ENCODE measurements around the gene UXT. TPM values are rescaled to one million over a fixed set of nuclear protein-coding genes. Genes with fewer than 3 reads are reported as not detected.
"Not testable (repeated sequence)": the region's sequence is repeated elsewhere in the genome, so short reads cannot be mapped to it uniquely, and the experiment has no call there.

UXT gene
- total RNA-seq (2014; rRNA removed): 109 and 156 TPM in 2 replicates
- 216 TPM for polyA plus RNA-seq (2012)

GRCh38 chrX:47658684-47659420, at the start of gene UXT:
TSS of gene UXT (minus strand) at chrX:47659180. CDS start at chrX:47658927, 253 bp downstream.
- DNase-seq (ENCODE audit: low read depth): peak; percentile 93

- peak; percentile 59 for DNase-seq (ENCODE audit: low read depth)
Observed at GRCh38 chrX:47707031-47707780, 48.2 kb upstream of the UXT start.

GRCh38 chrX:47706575-47706974, 47.6 kb upstream of the UXT start:
- peak; percentile 70 for DNase-seq (ENCODE audit: low read depth)

GRCh38 chrX:47704736-47705135, 45.8 kb upstream of the UXT start:
- no peak for DNase-seq (ENCODE audit: low read depth)

- peak; percentile 13 for DNase-seq (ENCODE audit: low read depth)
Observed at GRCh38 chrX:47697181-47697580, 38.2 kb upstream of the UXT start.

GRCh38 chrX:47690175-47690574, 31.2 kb upstream of the UXT start:
- peak; percentile 64 for DNase-seq (ENCODE audit: low read depth)

- DNase-seq (ENCODE audit: low read depth): no peak
Observed at GRCh38 chrX:47687263-47687662, 28.3 kb upstream of the UXT start.

GRCh38 chrX:47683829-47684205, 24.8 kb upstream of the UXT start:
- peak; percentile 62 for DNase-seq (ENCODE audit: low read depth)

- DNase-seq (ENCODE audit: low read depth): no peak
Observed at GRCh38 chrX:47683184-47683828, 24.3 kb upstream of the UXT start.

GRCh38 chrX:47675959-47676859, 17.2 kb upstream of the UXT start:
- not testable (repeated sequence) for DNase-seq (ENCODE audit: low read depth)

GRCh38 chrX:47674776-47675175, 15.8 kb upstream of the UXT start:
- no peak for DNase-seq (ENCODE audit: low read depth)

GRCh38 chrX:47665797-47666196, 6.8 kb upstream of the UXT start:
- DNase-seq (ENCODE audit: low read depth): not testable (repeated sequence)

GRCh38 chrX:47664737-47665136, 5.8 kb upstream of the UXT start:
- DNase-seq (ENCODE audit: low read depth): no peak

- DNase-seq (ENCODE audit: low read depth): peak; percentile 95
Observed at GRCh38 chrX:47662144-47662657, 3.2 kb upstream of the UXT start.

- no peak for DNase-seq (ENCODE audit: low read depth)
Observed at GRCh38 chrX:47661539-47661938, 2.6 kb upstream of the UXT start.

GRCh38 chrX:47659421-47659726, 394 bp upstream of the UXT start:
- no peak for DNase-seq (ENCODE audit: low read depth)

- no peak for DNase-seq (ENCODE audit: low read depth)
Observed at GRCh38 chrX:47658301-47658683, 688 bp downstream of the UXT start.

- DNase-seq (ENCODE audit: low read depth): no peak
Observed at GRCh38 chrX:47651043-47651905, 7.7 kb downstream of the UXT start.

- DNase-seq (ENCODE audit: low read depth): peak; percentile 97
Observed at GRCh38 chrX:47650164-47651042, 8.6 kb downstream of the UXT start, which contains the start of gene ELK1. TSS of gene ELK1 (minus strand) at chrX:47650563. CDS start at chrX:47641441, 9,122 bp downstream.

All from LHCN-M2 (cell line).